ENCODE data around the gene NXNL1. TPM values are rescaled to one million over a fixed set of nuclear protein-coding genes. Genes with fewer than 3 reads are reported as not detected.

Gene NXNL1
- total RNA-seq, 1 experiment from 2014 or later = not detected

- Mint-ChIP-seq H3K4me1 (peaks cover 17 to 19% of the 10 kb centered on the region in 2 experiments), H3K9me3 (no peaks in the 10 kb centered on the region; a peak in 1 of 5 replicates), H3K4me3 (no peak overlapping the region), H3K27me3 (ENCODE audit: low read depth) (no peaks in the 10 kb centered on the region; the same call in 1 of the 2 replicates), H3K27ac (no peak overlapping the region), H3K36me3 (ENCODE audit: insufficient read depth in 1 of 3, low read depth in 3 of 3) (peaks cover 0 to 2% (median 0%) of the 10 kb centered on the region in 3 experiments; a peak in 2 of 7 replicates)
- no peaks in the 10 kb centered on the region; the same call in 1 of the 2 replicates for H3K4me1 ChIP-seq (ENCODE audit: insufficient read depth, low read length)
- no peak overlapping the region for H2BK120ac ChIP-seq (ENCODE audit: low read depth, low read length, poor library complexity, severe bottlenecking)
- H3K56ac ChIP-seq (ENCODE audit: insufficient read length, low read depth, low read length) = no peak overlapping the region
- no peak overlapping the region for H3K18ac ChIP-seq (ENCODE audit: insufficient read length, low read depth, low read length)
- no peak overlapping the region for H2BK5ac ChIP-seq (ENCODE audit: insufficient read length, low read length)
- H3K4ac ChIP-seq (ENCODE audit: low read depth, low read length) = no peak overlapping the region
- H2AK5ac ChIP-seq (ENCODE audit: insufficient read length, low read length) = no peak overlapping the region
- H4K20me1 ChIP-seq (ENCODE audit: control insufficient read depth, insufficient read depth, insufficient read length) = no peaks in the 10 kb centered on the region
- H4K91ac ChIP-seq (ENCODE audit: insufficient read length, low read depth, low read length) = no peak overlapping the region
- H3T11ph ChIP-seq (ENCODE audit: low read length) = no peak overlapping the region
- H2BK12ac ChIP-seq (ENCODE audit: insufficient read length, low read depth, low read length) = no peak overlapping the region
- H4K5ac ChIP-seq (ENCODE audit: insufficient read length, low read depth, low read length) = no peak overlapping the region
- H3K27ac ChIP-seq (ENCODE audit: insufficient read length, low read depth, low read length) = no peak overlapping the region
- no CpG with 5 or more reads among the region's 27 CpGs for WGBS (ENCODE audit: extremely low coverage, insufficient read length, low lambda C conversion rate)
- TF ChIP-seq, protein P1, sequence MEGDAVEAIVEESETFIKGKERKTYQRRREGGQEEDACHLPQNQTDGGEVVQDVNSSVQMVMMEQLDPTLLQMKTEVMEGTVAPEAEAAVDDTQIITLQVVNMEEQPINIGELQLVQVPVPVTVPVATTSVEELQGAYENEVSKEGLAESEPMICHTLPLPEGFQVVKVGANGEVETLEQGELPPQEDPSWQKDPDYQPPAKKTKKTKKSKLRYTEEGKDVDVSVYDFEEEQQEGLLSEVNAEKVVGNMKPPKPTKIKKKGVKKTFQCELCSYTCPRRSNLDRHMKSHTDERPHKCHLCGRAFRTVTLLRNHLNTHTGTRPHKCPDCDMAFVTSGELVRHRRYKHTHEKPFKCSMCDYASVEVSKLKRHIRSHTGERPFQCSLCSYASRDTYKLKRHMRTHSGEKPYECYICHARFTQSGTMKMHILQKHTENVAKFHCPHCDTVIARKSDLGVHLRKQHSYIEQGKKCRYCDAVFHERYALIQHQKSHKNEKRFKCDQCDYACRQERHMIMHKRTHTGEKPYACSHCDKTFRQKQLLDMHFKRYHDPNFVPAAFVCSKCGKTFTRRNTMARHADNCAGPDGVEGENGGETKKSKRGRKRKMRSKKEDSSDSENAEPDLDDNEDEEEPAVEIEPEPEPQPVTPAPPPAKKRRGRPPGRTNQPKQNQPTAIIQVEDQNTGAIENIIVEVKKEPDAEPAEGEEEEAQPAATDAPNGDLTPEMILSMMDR (conservative IDR thresholded peaks at IDR 0.05) = no peak
- no peak overlapping the region for H3K4me2 ChIP-seq (ENCODE audit: insufficient read depth, insufficient read length, low read length)
- H3K9me3 ChIP-seq (ENCODE audit: control insufficient read depth, low read depth, low read length) = no peaks in the 10 kb centered on the region
- H3K27me3 ChIP-seq (ENCODE audit: insufficient read depth, low read length) = no peaks in the 10 kb centered on the region
- no peak overlapping the region for H2BK15ac ChIP-seq (ENCODE audit: low read depth, low read length)
- H3K79me2 ChIP-seq (ENCODE audit: insufficient read depth, low read length) = no peaks in the 10 kb centered on the region
- H3K14ac ChIP-seq (ENCODE audit: insufficient read depth, low read length) = 0 out of 2 replicates have a peak overlapping the region, but pooled peaks have one; percentile 14
- no peaks in the 10 kb centered on the region for H3K79me1 ChIP-seq (ENCODE audit: insufficient read depth, low read depth, low read length, poor library complexity, severe bottlenecking)
- no peak overlapping the region for H2AFZ ChIP-seq (ENCODE audit: low read length)
- H3K9ac ChIP-seq (ENCODE audit: extremely low read depth, insufficient read length, low read length) = no peak overlapping the region
- H3K23ac ChIP-seq (ENCODE audit: insufficient read length, low read depth, low read length) = no peak overlapping the region
- DNase-seq = no peak
- no peak overlapping the region for H2BK20ac ChIP-seq (ENCODE audit: low read depth, low read length, poor library complexity, severe bottlenecking)
- no peak overlapping the region for H4K8ac ChIP-seq (replicated peaks; ENCODE audit: insufficient read length, low read depth, low read length)
- H3K23me2 ChIP-seq (ENCODE audit: insufficient read length, low read depth, low read length, poor library complexity, severe bottlenecking) = no peaks in the 10 kb centered on the region
These were observed 39.9 kb upstream of the NXNL1 start for GRCh38 chr19:17500447-17501198.
